Spleen (tissue), 7 donors: ENCODE measurements around the gene TMEM132D.

ENCODE experiments used
- POLR2A ChIP-seq, 3 donors: fragments of 450-650 bp; IDR thresholded peaks; one replicate each; pipeline ENCODE4 v1.5.1; 2017; ENCODE audit warnings: antibody characterized with exemption in 3 of 3, mild to moderate bottlenecking in 1 of 3
- POLR2AphosphoS5 ChIP-seq, 3 donors: sonication (generic); formaldehyde crosslinking; IDR thresholded peaks; one replicate each; pipeline ENCODE4 v1.5.1; 2017; ENCODE audit warnings: antibody characterized with exemption in 3 of 3
- TF ChIP-seq, protein P1 (sequence below), 11 experiments: fragments of 200-600 bp in 7 of 11; fragments of 450-650 bp in 4 of 11; sonication (generic) in 4 of 11; IDR thresholded peaks in 8 of 11; conservative IDR thresholded peaks in 3 of 11; 1 replicate in 7 of 11; 2 replicates in 4 of 11; pipeline versions ENCODE4 v1.4.0 to v1.8.0; 2016 to 2021; ENCODE audit warnings: antibody characterized with exemption in 11 of 11, inconsistent platforms in 4 of 11, mild to moderate bottlenecking in 1 of 11
- donor health status: DM: no; HTN: no; CAD: no; lungs with moderate emphysema.
- donor health status: DM: no; HTN: no; CAD: no.
- donor health status: DM: no; HTN: no; CAD: no.

- TF ChIP-seq, protein P1, sequence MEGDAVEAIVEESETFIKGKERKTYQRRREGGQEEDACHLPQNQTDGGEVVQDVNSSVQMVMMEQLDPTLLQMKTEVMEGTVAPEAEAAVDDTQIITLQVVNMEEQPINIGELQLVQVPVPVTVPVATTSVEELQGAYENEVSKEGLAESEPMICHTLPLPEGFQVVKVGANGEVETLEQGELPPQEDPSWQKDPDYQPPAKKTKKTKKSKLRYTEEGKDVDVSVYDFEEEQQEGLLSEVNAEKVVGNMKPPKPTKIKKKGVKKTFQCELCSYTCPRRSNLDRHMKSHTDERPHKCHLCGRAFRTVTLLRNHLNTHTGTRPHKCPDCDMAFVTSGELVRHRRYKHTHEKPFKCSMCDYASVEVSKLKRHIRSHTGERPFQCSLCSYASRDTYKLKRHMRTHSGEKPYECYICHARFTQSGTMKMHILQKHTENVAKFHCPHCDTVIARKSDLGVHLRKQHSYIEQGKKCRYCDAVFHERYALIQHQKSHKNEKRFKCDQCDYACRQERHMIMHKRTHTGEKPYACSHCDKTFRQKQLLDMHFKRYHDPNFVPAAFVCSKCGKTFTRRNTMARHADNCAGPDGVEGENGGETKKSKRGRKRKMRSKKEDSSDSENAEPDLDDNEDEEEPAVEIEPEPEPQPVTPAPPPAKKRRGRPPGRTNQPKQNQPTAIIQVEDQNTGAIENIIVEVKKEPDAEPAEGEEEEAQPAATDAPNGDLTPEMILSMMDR (IDR thresholded peaks at IDR 0.05 in 8 of 11, conservative IDR thresholded peaks at IDR 0.05 in 3 of 11) = no peak
- TF ChIP-seq POLR2A (IDR thresholded peaks at IDR 0.05) = no peak
- TF ChIP-seq POLR2AphosphoS5 (IDR thresholded peaks at IDR 0.05) = no peak
Observed at GRCh38 chr12:129467726-129468125, 436.1 kb downstream of the TMEM132D start.
